ENCODE results near the gene MRPS26.
A peak's percentile ranks its signal among the peaks of the same experiment; 100 is the strongest.
"Not testable (repeated sequence)": the region's sequence is repeated elsewhere in the genome, so short reads cannot be mapped to it uniquely, and the experiment has no call there.

Gene MRPS26

GRCh38 chr20:3045816-3046676, at the start of gene MRPS26:
MRPS26 (plus strand) TSS chr20:3046052; CDS start chr20:3046069, 17 bp downstream.
- DNase-seq = peak; percentile 89

DNA sequence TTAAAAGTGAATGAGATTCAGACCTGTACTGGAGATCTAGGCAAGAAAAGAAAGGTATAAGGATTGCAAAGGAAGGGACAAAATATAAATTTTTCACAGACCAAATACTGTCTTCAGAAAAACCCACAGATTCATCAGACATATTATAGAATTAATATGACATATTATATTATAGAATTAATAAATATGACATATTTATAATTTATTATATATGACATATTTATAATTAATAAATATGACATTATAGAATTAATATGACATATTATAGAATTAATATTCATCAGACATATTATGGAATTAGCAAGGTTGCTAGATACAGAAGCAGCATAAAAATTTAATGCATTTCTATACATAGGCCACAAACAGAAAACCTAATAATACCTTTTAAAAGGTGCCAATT, 47.1 kb upstream of the MRPS26 start:
- no peak for DNase-seq

GRCh38 chr20:3000852-3001523, 44.9 kb upstream of the MRPS26 start:
- peak; percentile 63 for DNase-seq

GRCh38 chr20:3003416-3003815, 42.4 kb upstream of the MRPS26 start:
- DNase-seq = no peak

DNA sequence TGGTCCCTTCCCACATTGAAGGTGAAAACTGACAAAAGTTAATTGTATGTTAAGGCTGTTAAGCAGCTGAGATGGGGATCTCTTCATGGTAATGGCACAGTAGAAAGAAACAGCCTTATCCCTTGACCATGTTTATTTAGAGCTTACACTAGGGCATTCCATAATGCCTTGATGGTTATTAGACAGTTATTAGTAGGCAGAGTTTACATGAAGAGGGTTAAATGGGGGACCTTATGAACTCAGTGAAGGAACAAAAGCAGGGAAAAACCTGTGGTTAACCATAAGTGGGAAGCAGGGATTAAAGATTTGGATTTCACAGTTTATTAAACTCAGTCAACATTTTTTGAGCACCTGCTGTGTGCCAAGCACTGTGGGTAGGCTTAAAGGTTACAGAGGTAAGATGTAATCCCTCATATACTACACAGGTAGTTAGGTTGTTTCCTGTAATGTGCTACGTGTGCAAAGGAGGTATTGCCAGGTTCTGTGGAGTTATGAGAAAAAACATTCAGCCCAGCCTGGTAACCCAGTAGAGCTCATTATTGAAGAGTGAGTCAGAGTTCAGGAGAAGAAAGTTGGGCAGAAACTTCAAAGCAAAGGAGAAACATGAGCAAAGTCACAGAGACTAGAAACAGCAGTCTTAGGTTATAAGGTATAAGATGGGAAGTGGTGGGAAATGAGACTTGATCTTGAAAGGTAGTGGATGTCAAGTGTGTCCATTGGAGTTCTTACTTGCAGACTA, 34.7 kb upstream of the MRPS26 start:
- peak; percentile 79 for DNase-seq

DNA sequence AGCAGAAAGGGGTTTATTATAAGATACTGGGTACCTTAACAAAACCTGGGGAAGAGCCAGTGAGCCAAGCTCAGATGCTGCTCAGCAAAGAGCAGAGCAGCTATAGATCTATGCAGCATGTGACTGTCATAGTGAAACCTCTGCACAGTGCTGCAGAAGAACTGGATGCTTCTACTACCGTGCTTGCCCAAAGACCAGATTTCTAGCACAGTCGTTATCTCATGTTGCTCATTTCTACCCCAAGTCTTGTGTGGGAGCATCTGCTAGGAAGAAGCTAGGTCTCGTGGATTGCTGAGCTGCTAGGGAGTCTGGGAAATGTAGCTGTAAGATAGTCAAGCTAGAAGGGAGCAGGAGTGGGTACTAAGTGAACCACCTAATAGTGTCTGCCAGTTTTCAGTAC, 34.1 kb upstream of the MRPS26 start:
- peak; percentile 80 for DNase-seq

DNA sequence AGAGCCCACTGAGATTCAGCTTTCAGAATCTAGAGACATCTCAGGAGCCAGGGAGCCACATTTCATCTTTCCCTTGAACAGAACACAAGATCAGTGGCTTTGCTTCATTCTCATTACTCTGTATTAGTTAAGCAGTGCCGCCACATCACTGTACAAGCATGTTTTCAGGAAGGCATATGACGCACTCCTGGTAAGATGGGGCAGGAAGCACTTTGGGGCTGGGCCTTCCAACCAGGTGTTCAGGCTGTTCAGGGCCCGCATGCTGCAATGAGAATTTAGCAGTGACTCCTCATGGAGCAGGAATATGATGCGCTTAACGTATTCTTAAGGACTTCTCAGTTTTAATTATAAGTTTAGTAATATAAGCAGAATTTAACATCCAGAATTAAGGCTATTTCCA, 32.1 kb upstream of the MRPS26 start:
- DNase-seq = no peak

DNA sequence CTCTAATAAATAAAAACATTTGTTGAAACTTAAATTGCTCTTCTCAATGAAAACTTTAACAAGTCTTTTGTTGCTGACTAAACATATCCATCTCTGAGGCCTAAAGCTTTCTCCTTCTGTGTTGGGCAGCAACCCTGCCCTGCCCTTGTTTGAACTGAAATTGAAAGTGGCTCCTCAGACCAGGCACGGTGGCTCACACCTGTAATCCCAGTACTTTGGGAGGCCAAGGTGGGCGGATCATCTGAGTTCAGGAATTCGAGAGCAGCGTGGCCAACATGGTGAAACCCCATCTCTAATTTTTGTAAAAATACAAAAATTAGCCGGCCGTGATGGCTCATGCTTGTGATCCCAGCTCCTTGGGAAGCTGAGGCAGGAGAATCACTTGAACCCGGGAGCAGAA, 31.7 kb upstream of the MRPS26 start:
- DNase-seq = peak; percentile 49

- DNase-seq = peak; percentile 85
Observed at GRCh38 chr20:3014662-3015061, 31.2 kb upstream of the MRPS26 start.

DNA sequence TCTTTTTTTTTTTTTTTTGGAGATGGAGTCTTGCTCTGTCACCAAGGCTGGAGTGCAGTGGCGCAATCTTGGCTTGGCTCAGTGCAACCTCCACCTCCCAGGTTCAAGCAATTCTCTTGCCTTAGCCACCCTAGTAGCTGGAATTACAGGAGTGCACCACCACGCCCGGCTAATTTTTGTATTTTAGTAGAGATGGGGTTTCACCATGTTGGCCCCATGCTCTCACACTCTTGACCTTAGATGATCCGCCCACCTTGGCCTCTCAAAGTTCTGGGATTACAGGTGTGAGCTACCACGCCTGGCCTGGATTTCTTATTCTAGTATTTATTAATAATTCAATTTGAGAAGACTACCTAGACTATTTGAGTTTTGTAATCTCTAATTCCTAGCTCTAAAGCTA, 30.6 kb upstream of the MRPS26 start:
- DNase-seq = not testable (repeated sequence)

GRCh38 chr20:3021327-3021726, 24.5 kb upstream of the MRPS26 start:
- no peak for DNase-seq

DNA sequence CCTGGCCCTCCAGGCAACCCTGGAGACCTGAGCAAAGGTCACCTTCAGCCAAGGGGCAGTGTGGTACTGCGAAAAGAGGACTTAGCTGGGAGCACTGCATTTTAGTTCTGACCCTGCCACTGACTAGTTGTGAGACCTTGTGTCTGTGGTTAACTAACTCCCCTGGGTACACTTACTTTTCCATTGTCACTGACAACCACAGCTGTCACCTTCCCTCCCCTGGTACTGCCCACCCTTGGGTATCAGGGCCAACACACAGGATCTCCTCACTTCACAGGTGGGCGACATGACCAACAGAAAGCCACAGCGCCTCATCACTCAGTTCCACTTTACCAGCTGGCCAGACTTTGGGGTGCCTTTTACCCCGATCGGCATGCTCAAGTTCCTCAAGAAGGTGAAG, 24.1 kb upstream of the MRPS26 start:
- DNase-seq = no peak

- not testable (repeated sequence) for DNase-seq
Observed at GRCh38 chr20:3022559-3023490, 23.0 kb upstream of the MRPS26 start.

DNA sequence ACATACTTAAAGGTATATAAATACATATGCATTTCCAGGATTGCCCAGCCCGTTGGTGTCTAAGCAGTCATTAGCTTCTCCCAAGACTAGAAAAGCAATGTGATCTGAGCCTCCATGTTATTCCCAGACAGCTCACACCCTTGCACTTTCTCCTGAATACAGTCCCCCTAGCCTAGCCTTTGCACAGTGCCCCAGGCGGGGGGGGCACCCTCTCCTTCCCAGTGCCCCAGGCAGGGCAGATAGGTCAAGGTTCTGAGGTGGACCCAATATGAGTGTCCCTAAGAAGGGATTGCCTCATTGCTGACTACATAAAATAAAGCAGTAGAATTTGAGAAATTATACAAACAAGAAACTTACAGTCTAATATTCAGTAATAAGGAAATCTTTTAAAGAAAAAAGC, 17.9 kb upstream of the MRPS26 start:
- DNase-seq = no peak

DNA sequence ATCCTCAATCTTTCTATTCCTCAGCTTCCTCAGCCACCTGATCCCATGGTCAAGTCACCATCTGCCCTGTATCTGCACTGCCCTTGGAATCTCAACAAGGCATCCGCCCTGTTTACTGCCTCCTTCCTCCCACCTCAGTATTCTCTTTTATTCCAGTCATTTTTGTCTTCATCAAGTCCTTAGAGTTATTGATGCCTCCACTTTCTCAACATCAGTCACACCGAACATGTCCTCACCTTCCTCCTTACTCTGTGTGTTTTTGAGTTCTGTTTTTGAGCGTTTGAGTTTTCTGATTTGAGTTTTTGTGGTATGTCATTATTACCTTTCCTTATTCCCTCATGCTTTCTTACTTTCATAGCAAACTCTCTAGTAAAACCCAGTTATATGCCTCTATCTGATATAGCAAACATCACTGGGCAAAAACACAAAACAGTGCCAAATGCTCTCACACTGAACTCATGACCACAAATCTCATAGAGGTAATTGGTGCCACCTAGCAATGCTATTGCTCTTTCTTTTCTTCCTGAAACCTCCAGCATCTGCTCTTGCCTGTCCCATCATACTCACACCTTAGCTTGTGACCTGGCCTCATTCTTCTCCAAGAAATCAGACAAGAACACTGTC, 14.2 kb upstream of the MRPS26 start:
- DNase-seq = no peak

- DNase-seq = no peak
Observed at GRCh38 chr20:3032624-3033023, 13.2 kb upstream of the MRPS26 start.

GRCh38 chr20:3037654-3038053, 8.2 kb upstream of the MRPS26 start:
- DNase-seq = no peak

GRCh38 chr20:3038454-3038853, 7.4 kb upstream of the MRPS26 start:
- no peak for DNase-seq

- DNase-seq = no peak
Observed at GRCh38 chr20:3039426-3039825, 6.4 kb upstream of the MRPS26 start.

DNA sequence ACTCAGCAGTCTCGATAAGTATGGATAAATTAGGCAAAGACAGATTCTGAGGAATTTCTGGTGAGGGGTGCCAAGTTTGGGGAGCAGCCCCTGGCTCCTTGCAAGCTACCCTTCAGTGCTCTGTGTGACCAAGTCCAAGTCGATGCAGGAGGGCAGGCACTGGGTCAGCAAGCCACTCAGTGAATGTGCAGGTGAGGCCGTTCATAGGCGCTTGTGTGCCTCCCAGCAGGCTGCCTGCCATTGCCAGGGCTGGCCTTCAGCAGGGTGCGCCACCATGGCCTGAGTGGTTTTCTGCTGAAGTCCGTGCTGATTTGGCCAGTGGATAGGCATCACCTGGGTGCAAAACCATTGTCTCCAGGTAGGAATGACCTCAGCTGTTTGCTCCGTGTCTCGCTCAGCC, 5.8 kb upstream of the MRPS26 start:
- DNase-seq = no peak

- no peak for DNase-seq
Observed at GRCh38 chr20:3041854-3042409, 3.9 kb upstream of the MRPS26 start.

DNA sequence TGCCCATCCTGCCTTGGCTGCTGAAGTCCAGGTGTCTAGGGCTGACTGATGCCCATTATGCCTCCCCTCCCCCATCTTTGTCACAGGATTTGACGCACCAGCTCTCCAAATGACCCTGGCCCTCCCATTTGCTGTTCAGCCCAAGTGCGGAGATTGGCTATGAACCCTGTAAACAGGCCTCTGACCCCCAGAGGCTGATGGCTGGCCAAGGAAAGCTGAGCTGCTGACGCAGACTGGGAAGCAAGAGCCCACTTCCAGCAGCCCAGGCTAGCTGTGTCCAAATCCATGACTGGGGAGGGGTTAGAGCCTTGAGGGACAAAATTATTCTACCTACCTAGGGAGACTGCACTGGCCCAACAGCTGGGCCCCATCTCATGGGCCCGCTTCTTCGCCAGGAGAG, 3.2 kb upstream of the MRPS26 start:
- DNase-seq = no peak
